COLO668 (cell line): ENCODE data around the gene DNAJC7.

Source experiments
- DNase-seq: peaks from one replicate; lab custom pipeline; 2025; ENCODE audit not compliant: unreplicated experiment; lab: John Stamatoyannopoulos, UW

The DNAJC7 gene, protein sequence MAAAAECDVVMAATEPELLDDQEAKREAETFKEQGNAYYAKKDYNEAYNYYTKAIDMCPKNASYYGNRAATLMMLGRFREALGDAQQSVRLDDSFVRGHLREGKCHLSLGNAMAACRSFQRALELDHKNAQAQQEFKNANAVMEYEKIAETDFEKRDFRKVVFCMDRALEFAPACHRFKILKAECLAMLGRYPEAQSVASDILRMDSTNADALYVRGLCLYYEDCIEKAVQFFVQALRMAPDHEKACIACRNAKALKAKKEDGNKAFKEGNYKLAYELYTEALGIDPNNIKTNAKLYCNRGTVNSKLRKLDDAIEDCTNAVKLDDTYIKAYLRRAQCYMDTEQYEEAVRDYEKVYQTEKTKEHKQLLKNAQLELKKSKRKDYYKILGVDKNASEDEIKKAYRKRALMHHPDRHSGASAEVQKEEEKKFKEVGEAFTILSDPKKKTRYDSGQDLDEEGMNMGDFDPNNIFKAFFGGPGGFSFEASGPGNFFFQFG

DNA sequence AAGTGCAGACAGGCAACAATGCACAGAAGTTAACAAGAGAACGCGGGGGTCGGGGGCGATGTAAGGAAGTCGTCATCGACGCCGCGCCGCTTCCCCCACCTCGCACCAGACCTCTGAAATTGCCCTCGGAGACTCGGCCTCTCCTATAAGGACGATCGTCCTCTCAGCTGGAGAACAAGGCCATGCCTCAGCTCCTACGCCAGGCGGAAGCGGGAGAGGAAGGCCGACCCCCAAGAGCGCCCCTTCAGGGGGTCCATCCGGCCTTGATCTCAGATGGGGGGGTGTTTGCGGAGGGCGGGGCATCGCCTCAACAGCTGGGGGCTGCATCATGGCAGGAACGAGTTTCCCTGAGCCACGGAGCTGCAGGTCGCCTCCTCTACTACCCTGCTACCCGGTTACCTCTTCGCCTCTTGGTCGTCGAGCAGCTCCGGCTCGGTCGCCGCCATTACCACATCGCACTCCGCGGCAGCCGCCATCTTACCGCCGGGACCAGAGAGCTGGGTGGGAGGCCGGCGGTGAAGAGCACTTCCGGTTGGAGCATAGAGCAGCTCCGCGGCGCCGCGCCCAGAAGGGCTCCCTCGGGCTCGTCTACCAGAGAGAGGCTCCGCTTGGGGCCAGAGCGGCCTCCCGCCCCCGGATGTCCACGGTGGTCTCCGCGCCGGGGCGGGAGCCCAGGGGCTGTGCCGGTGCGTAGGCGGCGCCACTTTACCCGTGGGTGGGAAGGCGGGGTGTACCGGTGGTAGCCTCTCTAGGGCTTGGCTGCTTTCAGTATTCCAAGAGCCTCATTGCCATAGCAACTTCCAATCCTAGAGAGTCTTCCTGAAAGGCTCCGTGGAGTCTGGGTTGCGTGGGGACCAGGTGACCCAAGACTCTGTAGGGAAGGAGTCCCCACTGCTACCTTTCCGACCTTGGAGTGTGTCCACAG lies at the start of gene DNAJC7:
Gene DNAJC7 (minus strand): TSS at position 499 of the 925 bp plus-strand sequence. CDS start 23 bp downstream, at position 476.
- DNase-seq, result peak; percentile 89

DNA sequence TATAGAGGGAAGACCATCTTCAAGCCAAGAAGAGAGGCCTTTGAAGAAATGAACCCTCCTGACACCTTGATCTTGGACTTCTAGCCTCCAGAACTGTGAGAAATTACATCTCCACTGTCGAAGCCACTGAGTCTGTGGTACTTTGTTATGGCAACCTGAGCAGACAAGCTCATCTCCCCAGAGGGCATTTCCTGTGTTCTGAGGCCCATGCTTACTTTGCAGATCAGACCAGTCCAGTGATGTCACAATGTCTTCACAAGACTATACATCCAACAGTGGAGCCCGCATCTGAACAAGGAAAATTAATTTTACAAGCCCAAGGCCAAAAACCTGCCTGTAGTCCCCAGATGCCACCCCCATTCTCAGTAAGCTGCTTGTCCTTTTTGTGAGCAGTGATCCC lies 48.0 kb upstream of the DNAJC7 start:
- DNase-seq, result no peak

DNA sequence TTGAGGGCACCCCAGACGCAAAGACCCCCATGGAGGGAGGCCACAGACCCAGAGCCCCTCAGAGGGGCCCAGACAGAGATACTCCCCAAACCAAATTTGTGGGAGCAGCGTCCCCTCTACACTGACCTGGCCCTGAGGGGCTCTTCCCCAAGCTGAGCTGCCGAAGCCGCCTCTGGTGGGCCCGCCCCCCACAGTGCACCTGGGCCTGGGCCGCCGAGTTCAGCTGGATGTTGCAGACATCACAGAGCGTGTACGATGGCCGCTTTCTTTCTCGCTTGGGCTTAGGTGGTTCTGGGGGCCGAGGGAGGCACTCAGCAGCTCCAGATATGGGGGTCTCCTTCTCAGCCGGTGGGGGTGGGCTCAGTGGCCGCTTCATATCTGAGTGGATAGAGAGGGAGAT lies 45.4 kb upstream of the DNAJC7 start:
- no peak for DNase-seq

DNA sequence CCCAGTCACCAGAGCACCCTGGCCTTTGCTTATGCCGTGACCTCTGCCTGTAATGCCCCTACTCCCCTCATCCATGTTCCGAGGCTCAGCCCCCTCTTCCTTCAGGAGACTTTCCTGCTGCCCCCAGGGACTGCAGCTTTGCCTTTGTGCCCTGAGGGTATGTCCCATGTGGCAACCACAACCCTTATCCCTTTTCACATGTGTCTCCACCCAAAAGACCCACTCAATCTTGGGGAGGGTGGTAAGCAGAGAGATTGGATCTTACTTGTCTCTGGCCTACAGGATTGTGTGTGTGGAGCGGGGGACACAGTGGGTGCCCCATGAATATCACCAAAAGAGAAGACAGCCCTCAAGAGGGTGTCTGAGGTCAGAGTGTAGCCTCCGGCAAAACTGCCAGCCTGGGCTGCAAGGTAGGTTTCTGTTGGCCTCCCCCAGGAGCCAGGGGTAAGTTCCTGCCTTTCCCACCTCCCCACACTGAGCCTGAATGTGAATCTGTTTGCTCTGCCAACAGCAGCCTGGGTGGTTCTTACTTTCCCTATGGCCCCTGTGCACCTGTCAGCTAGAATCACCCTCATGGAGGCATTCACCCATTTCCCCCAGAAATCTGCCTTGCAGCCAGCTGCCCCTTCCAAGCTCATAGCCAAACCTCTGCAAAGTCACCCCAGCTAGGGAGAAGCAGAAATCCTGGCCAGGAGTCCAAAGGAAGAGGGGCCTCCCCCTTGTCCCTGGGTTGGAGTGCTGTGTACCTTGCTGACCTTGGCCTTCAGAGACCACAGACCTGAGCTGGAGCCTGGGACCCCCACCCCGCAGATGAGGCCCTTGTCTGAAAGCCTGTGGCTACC lies 44.6 kb upstream of the DNAJC7 start:
- DNase-seq, result no peak

DNA sequence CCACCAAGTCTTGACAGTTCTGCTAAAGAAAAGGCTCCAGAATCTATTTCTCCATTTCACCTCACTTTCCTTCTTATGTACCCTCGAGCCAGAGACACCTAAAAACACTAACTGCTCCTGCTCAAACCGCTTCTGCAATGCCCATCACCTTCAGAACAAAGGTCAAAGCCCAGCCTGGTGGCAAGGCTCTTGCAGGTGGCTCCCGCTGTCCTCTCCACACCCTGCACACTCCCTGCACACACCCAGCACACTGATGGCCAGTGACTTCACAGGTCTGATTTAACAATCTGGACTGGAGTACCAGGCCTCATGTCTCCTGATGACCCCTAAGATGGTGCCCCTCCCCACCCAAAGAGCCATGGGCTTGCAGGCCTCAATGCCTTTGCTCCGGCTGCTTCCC lies 43.0 kb upstream of the DNAJC7 start:
- no peak for DNase-seq

DNA sequence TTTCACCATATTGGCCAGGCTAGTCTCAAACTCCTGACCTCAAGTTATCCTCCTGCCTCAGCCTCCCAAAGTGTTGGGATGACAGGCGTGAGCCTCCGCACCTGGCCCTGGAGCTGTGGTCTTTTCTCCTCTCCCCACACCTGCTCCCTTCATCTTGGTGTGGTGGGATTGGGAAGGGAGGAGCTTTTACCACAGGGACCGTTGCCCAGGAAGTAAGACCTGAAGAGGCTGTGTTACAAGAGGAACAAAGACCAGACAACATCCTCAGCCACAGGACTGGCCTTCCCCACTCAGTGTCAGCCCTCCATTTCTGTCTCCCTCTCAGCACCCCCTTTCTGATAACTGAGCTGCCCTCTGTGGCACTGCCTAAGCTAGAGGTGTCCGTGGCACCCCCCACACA lies 42.6 kb upstream of the DNAJC7 start:
- no peak for DNase-seq

DNA sequence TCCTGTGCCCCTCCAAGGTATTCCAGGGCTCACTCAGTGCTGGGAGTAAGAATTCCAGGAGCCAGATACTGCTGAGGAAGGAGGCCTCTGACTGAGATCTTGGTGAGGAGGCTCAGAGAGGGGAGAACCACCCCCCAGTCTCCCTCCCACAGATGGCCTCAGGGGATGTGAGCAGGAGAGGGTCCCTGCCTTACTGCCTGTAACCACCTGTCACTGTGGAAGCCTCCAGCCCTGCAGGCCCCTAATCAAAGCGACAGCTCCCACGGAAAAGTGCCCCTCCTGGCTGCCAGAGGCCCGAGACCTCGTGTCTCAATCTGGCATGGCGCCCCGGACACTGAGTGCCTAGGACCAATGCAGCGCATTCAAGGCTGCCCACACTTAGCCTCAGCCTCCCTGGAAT lies 40.8 kb upstream of the DNAJC7 start:
- no peak for DNase-seq

DNA sequence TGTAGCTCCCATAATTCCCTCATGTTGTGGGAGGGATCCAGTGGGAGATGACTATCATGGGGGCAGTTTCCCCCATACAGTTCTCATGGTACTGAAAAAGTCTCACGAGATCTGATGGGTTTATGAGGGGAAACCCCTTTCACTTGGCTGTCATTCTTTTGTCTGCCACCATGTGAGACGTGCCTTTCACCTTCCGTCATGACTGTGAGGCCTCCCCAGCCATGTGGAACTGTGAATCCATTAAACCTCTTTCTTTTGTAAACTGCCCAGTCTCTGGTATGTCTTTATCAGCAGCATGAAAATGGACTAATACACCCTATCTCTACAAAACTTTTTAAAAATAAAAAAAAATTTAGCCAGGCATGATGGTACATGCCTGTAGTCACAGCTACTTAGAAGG lies 39.4 kb upstream of the DNAJC7 start:
- DNase-seq, result no peak

DNA sequence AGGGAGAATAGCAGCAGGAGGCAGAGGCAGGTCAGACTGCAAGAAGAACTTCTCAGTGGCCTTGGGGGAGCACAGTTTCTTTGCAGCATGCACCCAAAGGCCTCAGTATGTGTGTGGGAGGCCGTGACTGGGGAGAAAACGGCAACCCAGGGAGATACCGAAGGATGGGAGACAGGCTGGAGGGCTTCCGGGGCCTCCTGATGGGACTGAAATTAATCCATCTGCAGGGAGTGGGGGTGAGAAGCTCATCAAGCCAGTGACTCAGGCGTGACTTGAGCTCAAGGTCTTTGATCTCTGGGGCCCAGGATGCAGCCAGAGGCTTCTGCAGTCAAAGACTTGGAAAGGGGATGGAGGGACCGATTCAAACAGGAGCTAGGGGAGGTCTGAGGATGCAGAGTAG lies 38.3 kb upstream of the DNAJC7 start:
- no peak for DNase-seq

DNA sequence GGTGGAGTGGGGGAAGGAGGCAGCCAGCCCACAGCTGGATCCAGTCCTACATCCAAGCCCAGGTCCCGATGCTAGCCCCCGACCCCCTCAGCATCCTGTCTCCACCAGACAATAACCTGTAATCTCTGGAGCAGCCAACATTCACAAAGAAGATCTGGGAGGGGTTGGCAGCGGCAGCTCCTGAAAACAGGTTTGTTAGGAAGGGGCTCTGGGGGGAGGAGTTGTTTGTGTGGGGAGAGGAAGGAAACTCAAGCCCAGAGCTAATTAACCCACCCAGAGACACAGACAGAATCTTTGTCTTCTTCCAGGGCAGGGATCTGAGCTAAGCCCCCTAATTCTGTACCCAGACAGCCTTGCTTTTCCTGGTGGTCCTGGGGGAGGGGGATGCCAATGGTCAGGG lies 37.8 kb upstream of the DNAJC7 start:
- DNase-seq, result no peak

DNA sequence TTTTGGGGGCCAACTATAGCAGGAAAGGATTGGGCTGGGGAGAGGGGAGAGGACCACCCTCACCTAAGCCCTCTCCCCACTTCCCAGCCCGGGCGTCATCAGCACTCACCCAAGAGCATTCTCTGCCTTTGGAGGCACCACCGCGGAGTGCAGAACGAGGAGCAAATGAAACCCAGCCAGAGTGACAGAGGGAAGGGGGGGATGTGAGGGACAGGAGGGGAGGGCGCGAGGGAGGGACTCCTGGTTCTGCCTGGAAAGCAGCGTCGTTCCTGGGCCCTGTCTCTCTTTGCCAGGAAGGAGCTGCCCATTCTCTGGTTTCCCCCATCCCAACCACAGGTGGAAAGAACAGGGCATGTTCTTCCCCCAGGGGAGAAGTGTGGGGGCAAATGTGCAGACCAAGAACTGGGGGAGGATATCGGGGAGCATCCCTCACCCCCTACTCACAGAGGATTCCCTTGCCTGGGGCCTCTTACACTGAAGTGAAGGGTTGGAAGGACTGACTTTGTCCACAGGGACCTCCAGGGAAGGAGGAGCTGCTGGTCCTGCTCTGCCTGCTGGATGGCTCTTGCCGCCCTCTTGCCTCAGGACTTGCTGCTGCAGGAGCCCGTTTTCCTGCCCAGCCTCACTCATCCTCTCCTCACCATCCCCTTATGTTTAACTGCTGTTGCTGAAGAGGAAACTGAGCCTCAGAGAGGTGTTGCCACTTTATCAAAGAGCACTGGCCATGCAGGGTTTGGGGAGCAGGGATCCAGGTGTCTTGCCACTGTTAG lies 36.7 kb upstream of the DNAJC7 start:
- no peak for DNase-seq

DNA sequence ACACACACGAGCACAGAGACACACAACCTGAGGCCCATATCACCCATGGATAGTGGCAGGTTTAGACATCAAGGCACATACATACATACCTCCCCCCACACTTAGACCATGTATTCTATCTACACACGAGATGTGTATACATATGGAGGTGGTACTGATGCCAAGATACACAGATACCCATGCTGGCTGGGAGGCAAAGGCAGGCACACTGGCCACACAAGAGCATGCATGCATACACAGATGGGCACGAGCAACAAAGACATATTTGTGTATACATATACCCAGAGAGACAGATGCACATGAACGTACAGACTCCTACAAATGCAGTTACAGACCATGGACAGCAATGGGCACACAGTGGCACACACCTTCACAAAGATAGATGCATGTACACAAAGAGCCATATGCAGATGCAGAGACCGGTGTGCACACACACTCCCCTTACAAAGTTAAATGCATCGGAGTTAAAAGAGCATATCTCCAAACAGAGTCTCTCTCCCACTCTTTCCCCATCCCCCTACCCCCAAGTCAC lies 35.2 kb upstream of the DNAJC7 start:
- no peak for DNase-seq

DNA sequence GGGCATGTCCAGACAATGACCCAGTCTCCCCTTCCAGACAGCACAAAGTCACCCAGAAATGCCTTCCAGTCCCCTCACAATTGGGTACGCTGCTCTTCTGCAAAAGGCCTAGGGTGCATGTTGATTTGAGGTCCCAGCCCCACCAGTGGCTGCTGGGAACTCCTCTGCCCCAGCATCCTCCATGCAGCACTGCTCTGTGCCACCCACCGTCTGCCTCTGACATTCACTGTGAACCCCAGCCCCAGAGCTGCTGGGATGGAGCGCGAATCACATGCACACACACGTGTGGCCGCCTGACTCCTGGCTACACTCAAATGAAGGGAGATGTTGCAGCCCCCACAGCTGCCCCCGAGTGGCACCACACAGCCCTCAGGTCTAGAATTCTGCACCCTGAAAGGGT lies 34.4 kb upstream of the DNAJC7 start:
- DNase-seq, result no peak

DNA sequence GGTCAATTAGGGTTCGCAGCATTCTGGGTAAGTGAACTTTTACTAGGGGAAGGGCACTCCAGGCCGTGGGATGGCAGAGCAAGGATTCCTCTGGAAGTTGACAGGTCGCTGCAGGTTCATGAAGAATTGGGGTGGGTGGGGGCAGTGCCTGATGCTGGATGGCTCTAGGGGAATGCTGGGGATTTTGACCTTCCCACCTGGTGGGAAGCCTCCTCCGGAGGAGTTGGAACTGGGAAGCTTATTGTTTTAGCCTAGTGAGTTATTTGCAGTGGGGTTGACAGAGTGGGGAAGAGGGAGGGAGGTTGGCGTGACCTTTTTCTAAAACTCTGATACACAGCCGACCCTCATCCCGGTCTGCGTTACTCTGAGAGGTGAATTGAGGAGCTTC lies 33.8 kb upstream of the DNAJC7 start:
- DNase-seq, result no peak

DNA sequence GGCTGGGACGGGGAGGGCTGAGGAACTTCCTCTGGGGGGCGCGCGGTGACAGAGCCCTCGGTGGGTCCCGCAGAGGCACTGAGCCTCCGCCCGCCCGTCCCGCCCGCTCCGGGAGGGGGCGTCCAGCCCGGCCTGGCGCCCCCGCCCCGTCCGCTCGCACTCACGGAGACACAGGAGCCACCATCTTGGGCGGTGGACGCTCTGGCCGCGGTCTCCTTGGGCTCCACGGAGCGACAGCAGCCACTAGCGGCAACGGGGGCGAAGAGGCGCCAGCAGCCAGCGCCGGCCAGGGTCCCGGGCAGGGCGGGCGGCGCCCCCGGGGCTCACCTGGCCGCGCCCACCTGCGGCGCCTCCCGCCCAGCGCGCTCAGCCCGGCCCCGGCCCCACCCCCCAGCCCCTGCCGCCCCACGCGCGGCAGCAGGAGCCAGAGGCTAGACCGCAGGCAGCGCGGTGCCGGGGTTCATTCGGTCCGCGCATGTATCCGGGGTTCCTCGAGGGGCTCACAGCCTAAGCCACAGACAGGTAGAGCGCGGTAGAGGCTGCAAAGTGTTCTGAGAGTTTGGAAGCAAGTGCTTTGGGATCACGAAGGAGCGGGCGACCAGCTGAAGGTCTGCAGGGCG lies 33.3 kb upstream of the DNAJC7 start, which contains the start of gene C17orf113:
Gene C17orf113 (minus strand): TSS at position 209 of the 620 bp plus-strand sequence. CDS start 7,225 bp downstream, outside the sequence.
- DNase-seq, result peak; percentile 53

DNA sequence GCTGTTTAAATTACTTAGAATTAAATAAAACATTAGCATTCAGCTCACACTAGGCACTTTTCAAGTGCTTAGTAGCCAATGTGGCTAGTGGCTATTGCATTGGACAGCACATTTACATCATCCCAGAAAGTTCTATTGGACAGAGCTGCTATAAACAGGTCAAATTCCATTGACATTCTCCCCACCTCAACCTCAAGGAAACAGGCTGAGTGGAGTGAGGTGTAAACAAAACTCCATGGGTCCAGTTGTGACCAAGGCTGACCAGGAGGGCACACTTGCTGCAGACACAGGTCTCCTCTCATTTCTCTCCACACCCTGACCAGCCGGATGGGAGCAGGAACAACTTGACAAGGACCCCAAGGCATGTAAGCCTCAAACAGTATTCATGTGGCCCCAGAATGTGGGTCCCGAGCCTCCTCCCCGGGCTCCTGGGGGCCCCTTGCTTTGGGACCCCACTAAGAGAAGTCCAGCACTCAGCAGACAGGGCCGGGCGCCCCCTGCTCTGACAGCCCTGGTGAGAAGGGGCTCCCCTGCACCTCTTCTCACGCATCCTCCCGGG lies 32.7 kb upstream of the DNAJC7 start:
- no peak for DNase-seq

DNA sequence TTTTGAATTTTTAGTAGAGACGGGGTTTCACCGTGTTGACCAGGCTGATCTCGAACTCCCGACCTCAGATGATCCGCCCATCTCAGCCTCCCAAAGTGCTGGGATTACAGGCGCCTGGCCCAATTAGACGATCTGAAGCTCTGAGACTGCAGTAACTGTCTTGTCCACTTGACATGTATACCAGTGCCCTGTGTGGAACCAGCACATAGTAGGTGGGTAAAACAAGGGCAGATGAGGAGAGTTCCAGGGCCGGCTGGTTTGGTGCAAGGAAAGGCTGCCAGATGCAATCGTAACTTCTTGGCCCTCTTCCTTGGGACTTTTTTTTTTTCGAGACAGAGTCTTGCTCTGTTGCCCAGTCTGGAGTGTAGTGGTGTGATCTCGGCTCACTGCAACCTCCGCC lies 30.1 kb upstream of the DNAJC7 start:
- DNase-seq, result no peak

DNA sequence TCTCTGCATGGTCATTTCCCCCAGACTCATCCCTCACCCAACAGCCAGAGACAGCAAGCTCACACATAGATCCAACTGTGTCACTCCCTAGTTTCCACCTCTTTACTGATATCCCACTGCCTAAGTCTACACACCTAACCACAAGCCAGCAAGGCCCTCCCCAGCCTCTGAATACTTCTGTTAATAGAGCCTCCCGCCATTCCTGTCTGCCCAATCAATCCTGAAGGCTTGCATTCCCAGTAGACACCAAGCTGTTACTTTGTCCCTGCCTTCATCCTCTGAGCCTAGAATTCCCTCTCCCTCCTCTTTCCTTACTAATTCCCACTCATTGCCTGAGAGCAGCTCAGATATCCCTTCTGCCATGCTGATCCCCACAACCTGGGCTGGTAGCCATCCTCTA lies 28.5 kb upstream of the DNAJC7 start:
- no peak for DNase-seq
